Mammary epithelial cell (primary cell): ENCODE results near the gene PLXNA2.

Source experiments
- CTCF ChIP-seq, 2 donors: IDR thresholded peaks in 1 of 2; conservative IDR thresholded peaks in 1 of 2; 2 replicates each; pipeline ENCODE4 v1.5.1; 2011 to 2012; ENCODE audit warnings: inconsistent platforms in 2 of 2, low read length in 2 of 2, mild to moderate bottlenecking in 2 of 2, control low read depth in 1 of 2, low read depth in 1 of 2; ENCODE audit not compliant: insufficient read depth in 1 of 2; ENCODE audit errors: extremely low read depth in 1 of 2
- EZH2 ChIP-seq: IDR thresholded peaks from 2 replicates; pipeline ENCODE4 v1.6.1; 2012; ENCODE audit warnings: low read length, inconsistent platforms, borderline replicate concordance

- TF ChIP-seq CTCF (conservative IDR thresholded peaks at IDR 0.05 in 1 of 2, IDR thresholded peaks at IDR 0.05 in 1 of 2; ENCODE audit: extremely low read depth in 1 of 2, insufficient read depth in 1 of 2, low read depth in 1 of 2, low read length in 2 of 2) (no peak), EZH2 (no peak)
These were observed 261.0 kb downstream of the PLXNA2 start for GRCh38 chr1:207983044-207983635.
